HFFc6 (cell line): Measurements from ENCODE around the gene GOSR1. TPM values are rescaled to one million over a fixed set of nuclear protein-coding genes. Genes with fewer than 3 reads are reported as not detected.

ENCODE experiments used
- DNase-seq: peaks from one replicate; pipeline ENCODE4 v3.0.0-alpha.2; 2018
- H3K27ac Mint-ChIP-seq: 2 replicates; pipeline ENCODE4 v1.8.0; 2020; ENCODE audit warnings: mild to moderate bottlenecking, mixed read lengths
- H3K27me3 Mint-ChIP-seq: 2 replicates; pipeline ENCODE4 v1.8.0; 2021; ENCODE audit warnings: mild to moderate bottlenecking, moderate library complexity, mixed read lengths; ENCODE audit not compliant: insufficient read depth
- H3K36me3 Mint-ChIP-seq: 2 replicates; pipeline ENCODE4 v1.8.0; 2021; ENCODE audit warnings: low read depth, mixed read lengths
- H3K4me1 Mint-ChIP-seq: 2 replicates; pipeline ENCODE4 v1.8.0; 2020; ENCODE audit warnings: low read depth, mixed read lengths
- H3K4me3 Mint-ChIP-seq: 2 replicates; pipeline ENCODE4 v1.8.0; 2020; ENCODE audit warnings: mild to moderate bottlenecking, moderate library complexity, mixed read lengths
- H3K9me3 Mint-ChIP-seq: 2 replicates; pipeline ENCODE4 v1.8.0; 2020; ENCODE audit warnings: mild to moderate bottlenecking, mixed read lengths
- CTCF ChIP-seq: fragments of 200-600 bp; sonication (generic); IDR thresholded peaks from 2 replicates; pipeline ENCODE4 v1.5.0; 2021; ENCODE audit warnings: antibody characterized with exemption, mild to moderate bottlenecking
- long read RNA-seq: library from polyadenylated mRNA; unstranded; transcript quantifications from one replicate; pipeline ENCODE4 v2.0.0, GENCODE V29; 2019
- total RNA-seq, 6 experiments: library from RNA; stranded (reverse); fragmentation: NEBNext Ultra II Directional; extraction: Animal tissue kit (Norgen Biotek cat#: 25700); gene quantifications; 2 replicates in 1 of 6; 3 replicates in 5 of 6; pipeline ENCODE4 v1.2.3, GENCODE V29; 2021

Gene GOSR1
- 10 to 100 TPM; 41.2 to 47.6 (median 43.9) TPM for total RNA-seq
- long read RNA-seq, full-length matches to known transcripts, result 14 of 37 reads
- long read RNA-seq, partial matches to known transcripts, result 4 of 37 reads
- long read RNA-seq, other reads (novel, unspliced or antisense), result 19 of 37 reads

GRCh38 chr17:30477083-30477773 lies at the start of gene GOSR1:
GOSR1 (plus strand) TSS chr17:30477408; CDS start chr17:30477434, 26 bp downstream.
- peaks cover 11% of the 10 kb centered on the region; the same call in 1 of the 2 replicates for H3K36me3 Mint-ChIP-seq
- no peaks in the 10 kb centered on the region for H3K9me3 Mint-ChIP-seq
- H3K4me1 Mint-ChIP-seq, result peaks cover 33% of the 10 kb centered on the region
- peak within 1 kb of the TSS; percentile 95 for H3K4me3 Mint-ChIP-seq
- DNase-seq, result peak; percentile 92
- peak; percentile 89 for TF ChIP-seq CTCF
- H3K27ac Mint-ChIP-seq, result peak within 1 kb of the TSS; percentile 99
- H3K27me3 Mint-ChIP-seq, result no peaks in the 10 kb centered on the region; the same call in 1 of the 2 replicates

GRCh38 chr17:30427611-30428010 lies 49.6 kb upstream of the GOSR1 start:
- no peak for DNase-seq
- Mint-ChIP-seq H3K4me1 (peaks cover 27% of the 10 kb centered on the region), H3K4me3 (no peak overlapping the region), H3K27ac (no peak overlapping the region), H3K27me3 (no peaks in the 10 kb centered on the region; the same call in 1 of the 2 replicates), H3K36me3 (peaks cover 26% of the 10 kb centered on the region), H3K9me3 (no peaks in the 10 kb centered on the region)
- TF ChIP-seq CTCF, result no peak

GRCh38 chr17:30429155-30429554 lies 48.1 kb upstream of the GOSR1 start:
- H3K36me3 Mint-ChIP-seq, result peaks cover 37% of the 10 kb centered on the region

GRCh38 chr17:30433514-30433913 lies 43.7 kb upstream of the GOSR1 start:
- TF ChIP-seq CTCF, result no peak
- Mint-ChIP-seq H3K27me3 (no peaks in the 10 kb centered on the region), H3K4me1 (peaks cover 36% of the 10 kb centered on the region), H3K4me3 (0 out of 2 replicates have a peak overlapping the region, but pooled peaks have one; percentile 6), H3K36me3 (peaks cover 35% of the 10 kb centered on the region), H3K27ac (peak overlapping the region; percentile 70), H3K9me3 (peaks cover 8% of the 10 kb centered on the region)
- DNase-seq, result peak; percentile 89

More at GRCh38 chr17:30429155-30429554, 48.1 kb upstream of the GOSR1 start:
- Mint-ChIP-seq H3K27me3 (no peaks in the 10 kb centered on the region; the same call in 1 of the 2 replicates), H3K27ac (peak overlapping the region; percentile 78), H3K9me3 (peaks cover 8% of the 10 kb centered on the region), H3K4me3 (peak overlapping the region; percentile 20; the same call in 1 of the 2 replicates), H3K4me1 (peaks cover 39% of the 10 kb centered on the region)
- peak; percentile 47 for DNase-seq
- no peak for TF ChIP-seq CTCF

GRCh38 chr17:30436729-30437128 lies 40.5 kb upstream of the GOSR1 start:
- Mint-ChIP-seq H3K4me3 (no peak overlapping the region), H3K36me3 (peaks cover 30% of the 10 kb centered on the region)

More at GRCh38 chr17:30436729-30437128, 40.5 kb upstream of the GOSR1 start:
- no peak for DNase-seq
- Mint-ChIP-seq H3K27me3 (no peaks in the 10 kb centered on the region), H3K27ac (no peak overlapping the region), H3K9me3 (peaks cover 8% of the 10 kb centered on the region), H3K4me1 (peaks cover 18% of the 10 kb centered on the region)
- TF ChIP-seq CTCF, result no peak
